Gastroesophageal sphincter (tissue), 4 donors: ENCODE measurements around the gene CCDC159. TPM values are rescaled to one million over a fixed set of nuclear protein-coding genes. Genes with fewer than 3 reads are reported as not detected.
A peak's percentile ranks its signal among the peaks of the same experiment; 100 is the strongest.

Experiments
- ATAC-seq: fragments of 150-250 bp; one replicate; pipeline ENCODE4 v1.9.1; 2016; ENCODE audit warnings: mild to moderate bottlenecking, moderate library complexity
- H3K27ac ChIP-seq, 4 donors: fragments of 200-600 bp; sonication (generic) in 3 of 4; 1 replicate in 3 of 4; 2 replicates in 1 of 4; pipeline ENCODE4 v1.5.1; 2016 to 2019
- H3K27me3 ChIP-seq: fragments of 200-600 bp; sonication (generic); one replicate; pipeline ENCODE4 v1.5.1; 2019
- H3K36me3 ChIP-seq, 2 donors: fragments of 200-600 bp; sonication (generic); one replicate each; pipeline ENCODE4 v1.5.1; 2019; ENCODE audit warnings: control low read depth in 1 of 2
- H3K4me1 ChIP-seq, 3 donors: fragments of 200-600 bp; sonication (generic); 1 replicate in 2 of 3; 2 replicates in 1 of 3; pipeline ENCODE4 v1.5.1; 2016 to 2019; ENCODE audit warnings: control low read depth in 2 of 3
- H3K4me3 ChIP-seq, 2 donors: fragments of 200-600 bp; sonication (generic); one replicate each; pipeline ENCODE4 v1.5.1; 2019; ENCODE audit warnings: mild to moderate bottlenecking in 1 of 2, moderate library complexity in 1 of 2
- H3K9me3 ChIP-seq, 3 donors: fragments of 200-600 bp; sonication (generic); one replicate each; pipeline ENCODE4 v1.5.1; 2017 to 2019; ENCODE audit warnings: control low read depth in 2 of 3
- CTCF ChIP-seq, 4 experiments: fragments of 200-600 bp in 2 of 4; fragments of 450-650 bp in 2 of 4; sonication (generic) in 1 of 4; IDR thresholded peaks; one replicate each; pipeline ENCODE4 v1.5.1; 2017 to 2019; ENCODE audit warnings: antibody characterized with exemption in 4 of 4, mild to moderate bottlenecking in 2 of 4, moderate library complexity in 2 of 4
- EP300 ChIP-seq: sonication (generic); formaldehyde crosslinking; IDR thresholded peaks from one replicate; pipeline ENCODE4 v1.6.1; 2017; ENCODE audit warnings: antibody characterized with exemption, mild to moderate bottlenecking
- POLR2A ChIP-seq, 2 donors: fragments of 450-650 bp; IDR thresholded peaks; one replicate each; pipeline ENCODE4 v1.6.1; 2017; ENCODE audit warnings: antibody characterized with exemption in 2 of 2, mild to moderate bottlenecking in 2 of 2, moderate library complexity in 1 of 2
- POLR2AphosphoS5 ChIP-seq: sonication (generic); formaldehyde crosslinking; IDR thresholded peaks from one replicate; pipeline ENCODE4 v1.6.1; 2017; ENCODE audit warnings: antibody characterized with exemption
- WGBS, 2 donors: methylation state at CpG; one replicate each; pipeline ENCODE4 v1.1.5; 2018; ENCODE audit warnings: low coverage in 1 of 2; 5-methylcytosine and 5-hydroxymethylcytosine counted together
- total RNA-seq, 4 donors: library from RNA; depleted of rRNA; stranded (reverse); fragments of >200 nt; gene quantifications; one replicate each; pipeline ENCODE4 v1.1.0, GENCODE V29; 2016

Gene CCDC159
- total RNA-seq, 4 donors from 2014 or later: 6.6 to 30.0 (median 19.0) TPM

DNA sequence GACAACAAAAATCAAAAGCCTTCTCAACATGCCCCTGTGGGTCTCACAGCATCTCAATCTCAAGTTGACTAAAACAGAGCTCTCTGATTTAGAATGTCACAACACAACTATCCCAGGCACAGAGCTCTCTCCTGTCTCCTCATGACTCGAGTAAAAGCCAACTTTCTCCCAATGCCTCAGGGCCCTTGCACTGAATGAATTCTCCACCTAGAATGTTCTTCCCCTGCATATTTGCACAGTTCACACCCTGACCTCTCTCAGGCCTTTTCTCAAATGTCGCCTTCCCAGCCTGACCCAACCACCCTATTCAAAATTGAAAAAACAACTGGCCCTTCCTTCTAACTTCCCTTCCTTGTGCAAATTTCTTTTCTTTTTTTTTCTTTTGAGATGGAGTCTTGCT, 24.4 kb downstream of the CCDC159 start:
- no peak for TF ChIP-seq EP300
- no peak for TF ChIP-seq POLR2AphosphoS5
- no peak for ATAC-seq
- 66 to 92% methylated on average over 2 of the region's 2 CpGs for whole genome bisulfite sequencing, 2 donors
- no peak overlapping the region for H3K4me3 ChIP-seq
- peaks cover 0 to 17% (median 9%) of the 10 kb centered on the region in 3 donors for H3K4me1 ChIP-seq
- no peaks in the 10 kb centered on the region for H3K27me3 ChIP-seq
- H3K36me3 ChIP-seq: peaks cover 0 to 37% of the 10 kb centered on the region in 2 donors
- no peaks in the 10 kb centered on the region for H3K9me3 ChIP-seq
- H3K27ac ChIP-seq: no peak overlapping the region

DNA sequence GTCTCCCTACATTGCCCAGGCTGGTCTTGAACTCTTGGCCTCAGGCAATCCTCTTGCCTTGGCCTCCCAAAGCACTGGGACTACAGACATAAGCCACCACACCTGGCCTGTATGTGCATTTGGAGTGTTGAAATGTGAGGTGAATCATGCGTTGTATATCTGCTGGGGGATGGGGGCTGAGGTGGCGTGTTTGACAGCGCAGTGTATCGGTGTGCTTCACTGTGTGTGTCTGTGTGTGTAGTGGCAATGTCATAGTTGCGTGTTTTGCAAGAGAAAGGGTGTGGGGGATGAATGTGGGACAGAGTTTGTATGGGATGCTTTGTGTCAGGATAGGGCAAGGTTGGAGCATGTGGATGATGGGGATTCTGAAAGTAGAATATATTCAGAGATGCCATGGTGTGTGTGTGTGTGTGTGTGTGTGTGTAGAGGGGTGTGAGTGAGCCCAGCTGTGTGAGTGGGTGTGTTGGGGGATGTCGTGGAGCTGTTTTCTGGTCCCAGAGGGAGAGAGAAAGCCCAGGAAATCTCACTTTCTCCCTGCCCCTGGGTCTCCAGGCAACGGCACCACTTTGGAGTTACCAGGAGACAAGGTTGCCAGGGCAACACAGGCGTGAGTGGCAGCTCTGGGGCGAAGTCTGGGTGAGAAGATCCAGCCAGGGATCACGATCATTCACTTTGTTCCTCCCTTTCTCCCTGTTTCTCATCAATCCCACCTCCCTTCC, 27.0 kb downstream of the CCDC159 start:
- no peak overlapping the region for H3K27ac ChIP-seq
- 51 to 55% methylated on average over 8 to 9 of the region's 10 CpGs for WGBS, 2 donors
- no peak for ATAC-seq

GRCh38 chr19:11373885-11374432, 27.6 kb downstream of the CCDC159 start:
- peaks cover 0 to 49% (median 26%) of the 10 kb centered on the region in 3 donors for H3K4me1 ChIP-seq
- H3K36me3 ChIP-seq: peaks cover 0 to 26% of the 10 kb centered on the region in 2 donors
- peak overlapping the region; percentile 66 to 72 for H3K4me3 ChIP-seq
- H3K27me3 ChIP-seq: no peaks in the 10 kb centered on the region
- H3K9me3 ChIP-seq: no peaks in the 10 kb centered on the region
- peak overlapping the region; percentile 81 to 99 (median 96) for H3K27ac ChIP-seq
- no peak for ATAC-seq
- 32 to 41% methylated on average over 5 to 8 of the region's 11 CpGs for WGBS, 2 donors
- no peak for TF ChIP-seq CTCF (IDR thresholded peaks at IDR 0.05)
- no peak for TF ChIP-seq POLR2A (IDR thresholded peaks at IDR 0.05)
- TF ChIP-seq EP300: no peak
- no peak for TF ChIP-seq POLR2AphosphoS5

More for the DNA sequence above, 27.0 kb downstream of the CCDC159 start:
- H3K4me3 ChIP-seq: no peak overlapping the region
- H3K4me1 ChIP-seq: peaks cover 0 to 43% (median 26%) of the 10 kb centered on the region in 3 donors
- H3K9me3 ChIP-seq: no peaks in the 10 kb centered on the region
- no peak for TF ChIP-seq EP300
- no peak for TF ChIP-seq POLR2AphosphoS5
- no peak for TF ChIP-seq CTCF (IDR thresholded peaks at IDR 0.05)
- TF ChIP-seq POLR2A (IDR thresholded peaks at IDR 0.05): no peak
- H3K27me3 ChIP-seq: no peaks in the 10 kb centered on the region
- H3K36me3 ChIP-seq: peaks cover 0 to 26% of the 10 kb centered on the region in 2 donors

GRCh38 chr19:11374433-11375142, 28.3 kb downstream of the CCDC159 start, which contains the start of gene SWSAP1:
TSS of gene SWSAP1 (plus strand) at chr19:11374666. CDS start at chr19:11374681, 15 bp downstream.
- Histone ChIP-seq H3K27me3 (no peaks in the 10 kb centered on the region), H3K9me3 (no peaks in the 10 kb centered on the region), H3K4me1 (peaks cover 0 to 54% (median 26%) of the 10 kb centered on the region in 3 donors), H3K4me3 (peak within 1 kb of the TSS; percentile 66 to 72), H3K36me3 (peaks cover 0 to 20% of the 10 kb centered on the region in 2 donors), H3K27ac (peak within 1 kb of the TSS; percentile 82 to 99 (median 96))
- peak; percentile 98 for ATAC-seq
- TF ChIP-seq EP300 (no peak), CTCF (IDR thresholded peaks at IDR 0.05) (no peak), POLR2AphosphoS5 (peak; percentile 13), POLR2A (IDR thresholded peaks at IDR 0.05) (peak; percentile 37 to 56)
- 0% methylated on average over 4 to 14 of the region's 44 CpGs for WGBS, 2 donors
